Activated CD4-positive, CD25-positive, alpha-beta regulatory T cell treated with anti-CD3 and anti-CD28 coated beads, Interleukin-2, amount 50 U/mL, for 72 hours (primary cell): Measurements from ENCODE around the gene OR51L1.
"Not testable (repeated sequence)": the region's sequence is repeated elsewhere in the genome, so short reads cannot be mapped to it uniquely, and the experiment has no call there.

Experiments used
- DNase-seq: peaks from one replicate; pipeline ENCODE4 v3.0.0; 2021

The OR51L1 gene

GRCh38 chr11:4994551-4994950 is at the start of gene OR51L1:
OR51L1 (plus strand) TSS chr11:4994851; CDS start chr11:4998983, 4,132 bp downstream.
- no peak for DNase-seq

- DNase-seq, result no peak
These were observed 47.1 kb upstream of the OR51L1 start, which contains the start of gene OR51A4 for GRCh38 chr11:4947505-4947904. OR51A4 (minus strand) TSS chr11:4947605; CDS start chr11:4947100, 505 bp downstream.

GRCh38 chr11:4955613-4956012 is 39.0 kb upstream of the OR51L1 start, which contains the start of gene OR51A2:
OR51A2 (minus strand) TSS chr11:4955713; CDS start chr11:4955713, 0 bp downstream.
- DNase-seq, result not testable (repeated sequence)

GRCh38 chr11:4957396-4957795 is 37.3 kb upstream of the OR51L1 start:
- no peak for DNase-seq

GRCh38 chr11:4960877-4961276 is 33.8 kb upstream of the OR51L1 start:
- DNase-seq, result no peak

GRCh38 chr11:4962816-4963215 is 31.8 kb upstream of the OR51L1 start:
- DNase-seq, result no peak

- DNase-seq, result no peak
These were observed 19.2 kb upstream of the OR51L1 start for GRCh38 chr11:4975436-4975835.

GRCh38 chr11:4979036-4979435 is 15.6 kb upstream of the OR51L1 start:
- no peak for DNase-seq

GRCh38 chr11:4982678-4983077 is 12.0 kb upstream of the OR51L1 start:
- no peak for DNase-seq

GRCh38 chr11:4983841-4984240 is 10.8 kb upstream of the OR51L1 start:
- DNase-seq, result no peak

- no peak for DNase-seq
These were observed 3.6 kb upstream of the OR51L1 start for GRCh38 chr11:4991060-4991459.

GRCh38 chr11:5004424-5005274 is 10.0 kb downstream of the OR51L1 start:
- DNase-seq, result no peak

GRCh38 chr11:5007561-5007960 is 12.9 kb downstream of the OR51L1 start:
- DNase-seq, result no peak

- DNase-seq, result no peak
These were observed 16.6 kb downstream of the OR51L1 start for GRCh38 chr11:5011254-5011653.

- no peak for DNase-seq
These were observed 18.4 kb downstream of the OR51L1 start for GRCh38 chr11:5013012-5013411.

GRCh38 chr11:5021996-5022395 is 27.3 kb downstream of the OR51L1 start:
- DNase-seq, result no peak

GRCh38 chr11:5036669-5037068 is 42.0 kb downstream of the OR51L1 start:
- no peak for DNase-seq

GRCh38 chr11:5037926-5038325 is 43.3 kb downstream of the OR51L1 start:
- no peak for DNase-seq

GRCh38 chr11:5038341-5038740 is 43.7 kb downstream of the OR51L1 start:
- DNase-seq, result no peak

GRCh38 chr11:5040876-5041275 is 46.2 kb downstream of the OR51L1 start:
- DNase-seq, result no peak

GRCh38 chr11:5042091-5042490 is 47.4 kb downstream of the OR51L1 start:
- DNase-seq, result no peak

- no peak for DNase-seq
These were observed 48.7 kb downstream of the OR51L1 start for GRCh38 chr11:5043380-5043779.

- DNase-seq, result no peak
These were observed 51.6 kb downstream of the OR51L1 start, which contains the start of gene OR52J3 for GRCh38 chr11:5046226-5046625. OR52J3 (plus strand) TSS chr11:5046526; CDS start chr11:5046526, 0 bp downstream.

GRCh38 chr11:5046754-5047330 is 52.2 kb downstream of the OR51L1 start:
- DNase-seq, result no peak
